ENCODE data around the gene CSRP2. TPM values are rescaled to one million over a fixed set of nuclear protein-coding genes. Genes with fewer than 3 reads are reported as not detected.

Gene CSRP2
- polyA plus RNA-seq, 5 donors: 22.7 to 29.3 (median 23.7) TPM

DNA sequence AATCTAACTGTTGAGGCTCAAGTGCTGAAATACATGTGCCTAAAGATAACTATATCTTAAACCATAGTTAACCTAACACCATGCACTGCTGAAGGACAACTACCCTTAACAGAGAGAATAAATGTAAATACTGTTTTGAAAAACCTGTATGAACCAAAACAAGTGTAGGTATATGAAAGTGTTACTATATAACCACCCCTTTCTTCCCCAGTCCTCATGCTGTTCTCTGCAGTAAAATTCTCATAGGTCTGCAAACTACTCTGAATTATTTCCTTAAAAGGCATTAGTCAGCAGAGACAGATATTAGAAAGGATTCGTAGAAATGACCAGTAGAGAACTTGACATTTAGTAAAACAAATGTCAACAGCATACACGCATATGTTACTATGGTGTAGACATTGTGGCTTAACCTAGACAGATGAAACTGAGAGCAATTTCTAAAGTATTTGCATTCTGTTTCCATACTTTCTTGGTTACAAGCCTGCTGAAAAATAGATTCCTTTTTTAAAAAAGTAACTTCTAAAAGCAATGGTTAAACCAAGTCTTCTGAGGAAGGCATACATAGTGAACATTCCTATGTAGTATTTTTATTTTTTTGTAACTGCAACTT is 13.9 kb downstream of the CSRP2 start:
- DNase-seq: no peak

- no peak for DNase-seq
Observed at GRCh38 chr12:76863837-76864236, 15.0 kb downstream of the CSRP2 start.

- DNase-seq: no peak
Observed at GRCh38 chr12:76863005-76863670, 15.7 kb downstream of the CSRP2 start.

GRCh38 chr12:76860256-76860655 is 18.6 kb downstream of the CSRP2 start:
- DNase-seq: no peak

GRCh38 chr12:76859611-76860010 is 19.2 kb downstream of the CSRP2 start:
- no peak for DNase-seq

DNA sequence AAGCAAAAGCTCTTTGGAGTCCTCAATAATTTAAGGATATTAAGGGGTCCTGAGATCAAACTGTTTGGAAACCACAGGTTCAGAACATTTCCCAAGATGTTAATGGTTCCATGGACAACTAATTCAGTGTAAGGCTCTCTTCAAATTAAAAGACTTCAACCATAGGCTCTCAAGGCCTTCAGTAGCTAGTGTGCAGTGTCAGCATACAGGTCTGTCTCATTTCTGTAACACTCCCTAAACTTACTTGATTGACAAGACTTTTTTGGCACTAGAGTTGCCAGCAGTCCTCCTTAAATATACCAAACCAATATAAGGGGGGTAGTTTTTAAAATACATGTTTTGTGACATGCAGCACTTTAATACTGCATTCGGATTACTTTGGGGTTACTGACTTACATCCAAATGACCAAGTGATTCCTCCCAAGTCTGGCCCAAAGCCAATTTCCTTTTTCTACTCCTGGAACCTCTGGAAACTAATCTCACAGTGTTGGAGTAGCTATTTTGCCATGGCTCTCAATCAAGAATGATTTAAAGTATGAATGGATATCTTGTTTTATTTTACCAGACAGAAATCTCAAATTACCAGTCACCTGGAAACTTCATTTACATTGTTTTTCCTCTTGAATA is 22.7 kb downstream of the CSRP2 start:
- DNase-seq: no peak

DNA sequence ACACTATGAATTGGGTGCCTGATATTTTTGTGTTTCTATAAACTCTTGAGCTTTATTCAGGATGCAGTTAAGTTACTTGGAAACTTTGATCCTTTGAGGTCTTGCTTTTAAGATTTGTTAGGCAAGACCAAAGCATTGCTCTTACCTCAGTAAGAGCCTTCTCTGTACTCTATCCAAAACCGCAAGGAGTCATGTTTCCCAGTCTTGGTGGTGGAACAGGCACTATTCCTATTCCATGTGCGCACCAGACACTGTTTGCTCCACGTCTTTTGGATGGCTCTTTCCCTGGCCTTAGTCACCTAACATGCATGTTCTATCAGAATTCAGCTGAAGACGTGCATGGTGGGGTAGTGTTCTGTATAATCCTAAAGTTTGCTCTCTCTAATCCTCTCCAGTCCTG is 23.5 kb downstream of the CSRP2 start:
- DNase-seq: no peak

DNA sequence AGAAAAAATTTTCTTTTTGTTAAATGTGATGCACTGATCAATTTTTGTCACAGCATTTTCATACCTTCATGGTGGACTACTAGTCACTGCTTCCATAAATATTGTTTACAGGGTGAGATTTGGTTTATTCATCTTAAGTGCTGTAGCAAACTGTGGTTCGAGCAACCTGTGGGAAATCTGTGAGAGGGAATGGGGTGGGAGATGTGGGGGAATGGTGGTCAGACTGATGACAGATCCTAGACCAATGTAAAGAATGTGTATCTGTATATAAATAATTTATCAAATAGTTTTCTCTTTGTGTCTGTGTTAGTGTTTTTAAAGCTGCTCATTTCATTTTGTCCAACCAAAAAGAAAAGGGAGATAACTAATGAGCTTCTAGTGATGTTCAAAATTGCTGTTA is 26.7 kb downstream of the CSRP2 start:
- DNase-seq: no peak

GRCh38 chr12:76848132-76848531 is 30.7 kb downstream of the CSRP2 start:
- DNase-seq: no peak

GRCh38 chr12:76847260-76847659 is 31.6 kb downstream of the CSRP2 start:
- no peak for DNase-seq

- DNase-seq: no peak
Observed at GRCh38 chr12:76836633-76837032, 42.2 kb downstream of the CSRP2 start.

GRCh38 chr12:76830436-76830835 is 48.4 kb downstream of the CSRP2 start:
- no peak for DNase-seq

GRCh38 chr12:76820888-76821482 is 57.8 kb downstream of the CSRP2 start:
- no peak for DNase-seq

GRCh38 chr12:76813972-76814371 is 64.8 kb downstream of the CSRP2 start:
- no peak for DNase-seq

DNA sequence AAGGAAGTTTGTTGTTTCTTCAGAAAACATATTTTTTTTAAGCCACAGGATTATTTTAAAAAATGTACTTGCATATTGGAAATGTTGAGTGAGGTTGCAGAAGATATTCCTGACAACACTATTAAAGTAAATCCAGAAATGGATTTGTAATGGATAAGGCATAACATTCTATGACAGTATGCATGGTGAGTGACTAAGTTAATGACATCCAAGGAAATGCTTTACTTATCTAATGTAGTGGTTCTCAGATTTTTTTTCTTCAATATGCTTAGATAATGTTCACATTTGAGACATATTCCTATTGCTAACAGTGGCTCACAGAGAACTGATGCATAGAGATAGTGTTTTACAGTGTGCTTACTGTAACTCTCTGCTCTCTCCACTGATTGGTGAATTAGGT is 65.6 kb downstream of the CSRP2 start:
- no peak for DNase-seq

DNA sequence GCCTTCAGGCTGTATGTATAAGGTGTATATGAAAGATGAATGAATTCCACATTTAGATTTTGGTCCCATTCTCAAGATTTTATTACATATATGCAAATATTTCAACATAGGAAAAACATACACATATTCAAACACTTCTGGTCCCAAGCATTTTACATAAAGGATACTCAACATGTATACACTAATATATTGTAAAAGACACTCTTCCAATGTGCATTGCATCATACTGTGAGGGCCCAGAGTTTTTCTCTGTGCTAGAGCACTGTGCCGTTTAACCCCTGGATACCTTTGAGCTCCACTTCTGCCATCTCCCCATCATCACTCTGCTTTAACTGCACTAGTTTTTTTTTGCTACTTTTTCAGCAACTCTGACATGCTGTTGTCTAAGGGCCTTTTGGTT is 66.8 kb downstream of the CSRP2 start:
- DNase-seq: no peak

- DNase-seq: no peak
Observed at GRCh38 chr12:76810671-76811419, 68.0 kb downstream of the CSRP2 start.

Other genes with a start within 250 kb of the CSRP2 start
- gene ZDHHC17, start 114.9 kb downstream of the CSRP2 start, polyA plus RNA-seq (ENCODE audit: insufficient read depth in 1 of 5, insufficient read length in 5 of 5, low replicate concordance in 1 of 5): 100 to 1,000 TPM in 1 of 5 donors, 10 to 100 TPM in 4; 49.6 to 102 (median 83.7) TPM
- gene E2F7, start 186.6 kb upstream of the CSRP2 start, polyA plus RNA-seq (ENCODE audit: insufficient read depth in 1 of 5, insufficient read length in 5 of 5, low replicate concordance in 1 of 5): 10 to 100 TPM in 1 of 5 donors, 1 to 10 TPM in 4; 4.4 to 11.5 (median 8.6) TPM

All from right lung (tissue), 5 donors.